Measurements from ENCODE around the gene MOB3C. TPM values are rescaled to one million over a fixed set of nuclear protein-coding genes. Genes with fewer than 3 reads are reported as not detected.
"Not testable (repeated sequence)": the region's sequence is repeated elsewhere in the genome, so short reads cannot be mapped to it uniquely, and the experiment has no call there.

MOB3C gene
- 10 to 100 TPM; 23.2 to 23.8 TPM for total RNA-seq

GRCh38 chr1:46616277-46617107, at the start of gene MOB3C:
Gene MOB3C (minus strand): TSS chr1:46616811. CDS start chr1:46613321, 3,490 bp downstream.
- peaks cover 70% of the 10 kb centered on the region for H3K4me1 Mint-ChIP-seq
- DNase-seq: peak; percentile 71
- POLR2A ChIA-PET: interaction anchor here (0.6 to 3.9 kb wide), 13 partner anchors 9 to 201 kb away, joined by 3 to 66 read pairs (median 4); partner anchors contain the start of genes ATPAF1, EFCAB14 and MKNK1
- H3K9me3 Mint-ChIP-seq: no peaks in the 10 kb centered on the region
- H3K36me3 Mint-ChIP-seq (ENCODE audit: low read depth): peaks cover 15% of the 10 kb centered on the region
- peak within 1 kb of the TSS; percentile 88 for H3K4me3 Mint-ChIP-seq
- CTCF ChIA-PET: interaction anchor here (1.0 to 4.9 kb wide), 7 partner anchors 12 to 174 kb away, joined by 3 to 32 read pairs (median 3); partner anchors contain the start of gene MKNK1
- H3K27me3 Mint-ChIP-seq: no peaks in the 10 kb centered on the region
- peak within 1 kb of the TSS; percentile 75 for H3K27ac Mint-ChIP-seq

- Mint-ChIP-seq H3K4me3 (no peak overlapping the region), H3K9me3 (no peaks in the 10 kb centered on the region), H3K27me3 (no peaks in the 10 kb centered on the region), H3K27ac (no peak overlapping the region), H3K36me3 (ENCODE audit: low read depth) (peaks cover 27% of the 10 kb centered on the region), H3K4me1 (peaks cover 20% of the 10 kb centered on the region)
- DNase-seq: no peak
- ChIA-PET POLR2A (interaction anchor here (1.1 to 1.2 kb wide), 2 partner anchors 11 to 50 kb away, joined by 3 to 4 read pairs; no protein-coding TSS in a partner anchor), CTCF (no interaction called here)
Observed at GRCh38 chr1:46665983-46666382, 49.4 kb upstream of the MOB3C start.

- H3K27me3 Mint-ChIP-seq, DNase-seq, H3K9me3 Mint-ChIP-seq, H3K27ac Mint-ChIP-seq, CTCF ChIA-PET, POLR2A ChIA-PET, H3K4me3 Mint-ChIP-seq: not testable (repeated sequence)
- Mint-ChIP-seq H3K4me1 (peaks cover 39% of the 10 kb centered on the region), H3K36me3 (ENCODE audit: low read depth) (peaks cover 42% of the 10 kb centered on the region)
Observed at GRCh38 chr1:46662919-46663318, 46.3 kb upstream of the MOB3C start.

- H3K4me1 Mint-ChIP-seq: peaks cover 27% of the 10 kb centered on the region
- CTCF ChIA-PET: interaction anchor here (1.2 to 1.4 kb wide), 2 partner anchors 38 to 56 kb away, joined by 3 to 4 read pairs; partner anchors contain the start of gene MKNK1
- not testable (repeated sequence) for H3K27me3 Mint-ChIP-seq, DNase-seq, H3K9me3 Mint-ChIP-seq
- POLR2A ChIA-PET: interaction anchor here (0.8 kb wide), 2 partner anchors 57 to 64 kb away, joined by 3 read pairs; no protein-coding TSS in a partner anchor
- H3K27ac Mint-ChIP-seq: peak overlapping the region; percentile 26
- H3K36me3 Mint-ChIP-seq (ENCODE audit: low read depth): peaks cover 65% of the 10 kb centered on the region
- peak overlapping the region; percentile 35 for H3K4me3 Mint-ChIP-seq
Observed at GRCh38 chr1:46660116-46660515, 43.5 kb upstream of the MOB3C start.

GRCh38 chr1:46659307-46659870, 42.8 kb upstream of the MOB3C start:
- H3K4me3 Mint-ChIP-seq: no peak overlapping the region
- peaks cover 24% of the 10 kb centered on the region for H3K4me1 Mint-ChIP-seq
- no peaks in the 10 kb centered on the region for H3K27me3 Mint-ChIP-seq
- DNase-seq: no peak
- ChIA-PET CTCF (interaction anchor here (1.4 kb wide), 1 partner anchor 37 kb away, joined by 3 read pairs; no protein-coding TSS in a partner anchor), POLR2A (interaction anchor here (0.8 to 2.1 kb wide), 2 partner anchors 17 to 56 kb away, joined by 3 to 5 read pairs; no protein-coding TSS in a partner anchor)
- H3K27ac Mint-ChIP-seq: peak overlapping the region; percentile 16
- peaks cover 65% of the 10 kb centered on the region for H3K36me3 Mint-ChIP-seq (ENCODE audit: low read depth)
- peaks cover 4% of the 10 kb centered on the region for H3K9me3 Mint-ChIP-seq

- no peak for DNase-seq
- Mint-ChIP-seq H3K27me3 (no peaks in the 10 kb centered on the region), H3K4me1 (peaks cover 36% of the 10 kb centered on the region), H3K4me3 (no peak overlapping the region), H3K36me3 (ENCODE audit: low read depth) (peaks cover 60% of the 10 kb centered on the region), H3K9me3 (peaks cover 4% of the 10 kb centered on the region), H3K27ac (no peak overlapping the region)
- CTCF ChIA-PET: no interaction called here
- POLR2A ChIA-PET: interaction anchor here (2.1 kb wide), 1 partner anchor 19 kb away, joined by 5 read pairs; no protein-coding TSS in a partner anchor
Observed at GRCh38 chr1:46657775-46658174, 41.2 kb upstream of the MOB3C start.

- no peak for DNase-seq
- peaks cover 4% of the 10 kb centered on the region for H3K9me3 Mint-ChIP-seq
- POLR2A ChIA-PET: no interaction called here
- peaks cover 41% of the 10 kb centered on the region for H3K4me1 Mint-ChIP-seq
- H3K4me3 Mint-ChIP-seq: no peak overlapping the region
- no peaks in the 10 kb centered on the region for H3K27me3 Mint-ChIP-seq
- H3K27ac Mint-ChIP-seq: no peak overlapping the region
- H3K36me3 Mint-ChIP-seq (ENCODE audit: low read depth): peaks cover 68% of the 10 kb centered on the region
- CTCF ChIA-PET: no interaction called here
Observed at GRCh38 chr1:46656643-46657042, 40.0 kb upstream of the MOB3C start.

- peaks cover 4% of the 10 kb centered on the region for H3K9me3 Mint-ChIP-seq
- DNase-seq: no peak
- no peaks in the 10 kb centered on the region for H3K27me3 Mint-ChIP-seq
- no peak overlapping the region for H3K4me3 Mint-ChIP-seq
- POLR2A ChIA-PET: no interaction called here
- no peak overlapping the region for H3K27ac Mint-ChIP-seq
- peaks cover 38% of the 10 kb centered on the region for H3K4me1 Mint-ChIP-seq
- CTCF ChIA-PET: interaction anchor here (1.2 kb wide), 1 partner anchor 18 kb away, joined by 3 read pairs; no protein-coding TSS in a partner anchor
- peaks cover 72% of the 10 kb centered on the region for H3K36me3 Mint-ChIP-seq (ENCODE audit: low read depth)
Observed at GRCh38 chr1:46655848-46656247, 39.2 kb upstream of the MOB3C start.

- not testable (repeated sequence) for H3K27ac Mint-ChIP-seq, H3K9me3 Mint-ChIP-seq, H3K27me3 Mint-ChIP-seq, H3K4me3 Mint-ChIP-seq, DNase-seq
- H3K36me3 Mint-ChIP-seq (ENCODE audit: low read depth): peaks cover 80% of the 10 kb centered on the region
- H3K4me1 Mint-ChIP-seq: peaks cover 27% of the 10 kb centered on the region
- ChIA-PET CTCF (interaction anchor here (1.0 kb wide), 1 partner anchor 31 kb away, joined by 3 read pairs; no protein-coding TSS in a partner anchor), POLR2A (interaction anchor here (1.1 kb wide), 1 partner anchor 117 kb away, joined by 3 read pairs; no protein-coding TSS in a partner anchor)
Observed at GRCh38 chr1:46654698-46655097, 38.1 kb upstream of the MOB3C start.

GRCh38 chr1:46654012-46654411, 37.4 kb upstream of the MOB3C start:
- ChIA-PET CTCF (interaction anchor here (1.0 kb wide), 2 partner anchors 10 to 30 kb away, joined by 3 to 4 read pairs; no protein-coding TSS in a partner anchor), POLR2A (interaction anchor here (1.1 kb wide), 1 partner anchor 116 kb away, joined by 3 read pairs; no protein-coding TSS in a partner anchor)
- H3K36me3 Mint-ChIP-seq (ENCODE audit: low read depth): peaks cover 81% of the 10 kb centered on the region
- H3K9me3 Mint-ChIP-seq: peaks cover 15% of the 10 kb centered on the region
- peaks cover 21% of the 10 kb centered on the region for H3K4me1 Mint-ChIP-seq
- no peak overlapping the region for H3K27ac Mint-ChIP-seq
- H3K27me3 Mint-ChIP-seq: no peaks in the 10 kb centered on the region
- no peak for DNase-seq
- no peak overlapping the region for H3K4me3 Mint-ChIP-seq

- Mint-ChIP-seq H3K27me3 (no peaks in the 10 kb centered on the region), H3K4me1 (peaks cover 21% of the 10 kb centered on the region), H3K4me3 (no peak overlapping the region), H3K36me3 (ENCODE audit: low read depth) (peaks cover 84% of the 10 kb centered on the region), H3K9me3 (peaks cover 15% of the 10 kb centered on the region), H3K27ac (peak overlapping the region; percentile 16)
- CTCF ChIA-PET: interaction anchor here (1.0 kb wide), 2 partner anchors 10 to 30 kb away, joined by 3 to 4 read pairs; no protein-coding TSS in a partner anchor
- DNase-seq: no peak
- POLR2A ChIA-PET: no interaction called here
Observed at GRCh38 chr1:46653405-46653958, 36.9 kb upstream of the MOB3C start.

GRCh38 chr1:46652321-46653100, 35.9 kb upstream of the MOB3C start:
- Mint-ChIP-seq H3K36me3 (ENCODE audit: low read depth) (peaks cover 78% of the 10 kb centered on the region), H3K27ac (no peak overlapping the region), H3K9me3 (peaks cover 15% of the 10 kb centered on the region), H3K4me3 (no peak overlapping the region), H3K27me3 (no peaks in the 10 kb centered on the region), H3K4me1 (peaks cover 18% of the 10 kb centered on the region)
- DNase-seq: no peak
- ChIA-PET CTCF (no interaction called here), POLR2A (no interaction called here)

Data from activated CD4-positive, alpha-beta memory T cell treated with anti-CD3 and anti-CD28 coated beads, Interleukin-2, amount 10 ng/mL, durations not matched to agents 7 days and 5 days (primary cell).